Endothelial cell of umbilical vein (primary cell): Measurements from ENCODE around the gene LRG1. TPM values are rescaled to one million over a fixed set of nuclear protein-coding genes. Genes with fewer than 3 reads are reported as not detected.

Source experiments
- BruUV-seq: library from RNA; stranded (reverse); fragments of 400-500 nt; replicated peaks from 2 replicates; lab custom pipeline; 2021; lab: Mats Ljungman, UMichigan
- CTCF ChIA-PET: fragments of 300-600, 350-600 bp; sonication (Branson Sonifier 250); formaldehyde crosslinking; loops from one replicate; lab custom pipeline; 2021; ENCODE audit warnings: antibody characterized with exemption, inconsistent platforms; lab: Charles Lee
- POLR2A ChIA-PET: fragments of 300-600, 350-600 bp; sonication (Branson Sonifier 250); formaldehyde crosslinking; loops from one replicate; lab custom pipeline; 2021; ENCODE audit warnings: antibody characterized with exemption, inconsistent platforms; lab: Charles Lee
- DNase-seq: peaks from one replicate; pipeline ENCODE4 v3.0.0-alpha.2; 2011; ENCODE audit warnings: low read depth, low spot score
- FAIRE-seq: peaks from 2 replicates; lab custom pipeline; 2011; peaks lifted over from hg19 to GRCh38; lab: Jason Lieb, UNC
- H2AFZ ChIP-seq: 2 replicates; pipeline ENCODE4 v1.6.0; 2012; ENCODE audit warnings: low read depth, low read length, control low read depth, inconsistent platforms
- H3K27ac ChIP-seq: 2 replicates; pipeline ENCODE4 v1.5.1; 2011; ENCODE audit warnings: low read depth, mild to moderate bottlenecking, control low read depth, low read length, moderate library complexity; ENCODE audit not compliant: insufficient read depth
- H3K27me3 ChIP-seq, 2 experiments: 2 replicates each; pipeline versions ENCODE4 v1.6.0 to v1.6.1; 2011; ENCODE audit warnings: low read length in 2 of 2, mixed read lengths in 1 of 2; ENCODE audit not compliant: control insufficient read depth in 2 of 2, insufficient read depth in 2 of 2
- H3K36me3 ChIP-seq, 2 experiments: 2 replicates in 1 of 2; 3 replicates in 1 of 2; pipeline ENCODE4 v1.5.1; 2011; ENCODE audit warnings: low read length in 2 of 2, mild to moderate bottlenecking in 1 of 2, moderate library complexity in 1 of 2; ENCODE audit not compliant: control insufficient read depth in 2 of 2, insufficient read depth in 2 of 2; ENCODE audit errors: extremely low read depth in 1 of 2
- H3K4me1 ChIP-seq: 3 replicates; pipeline ENCODE4 v1.5.1; 2011; ENCODE audit warnings: mild to moderate bottlenecking, low read length; ENCODE audit not compliant: control insufficient read depth, insufficient read depth; ENCODE audit errors: extremely low read depth
- H3K4me2 ChIP-seq: 2 replicates; pipeline ENCODE4 v1.6.1; 2011; ENCODE audit warnings: low read length, control low read depth, mixed read lengths; ENCODE audit not compliant: insufficient read depth
- H3K4me3 ChIP-seq, 3 experiments: fragments of 200-600 bp in 1 of 3; sonication (generic), shearing (Covaris generic) in 1 of 3; replicated peaks in 1 of 3; 2 replicates each; pipeline ENCODE4 v1.5.1; 2011 to 2016; ENCODE audit warnings: control low read depth in 3 of 3, low read length in 3 of 3, mild to moderate bottlenecking in 2 of 3, inconsistent platforms in 1 of 3, low read depth in 1 of 3, moderate library complexity in 1 of 3; ENCODE audit not compliant: insufficient read depth in 1 of 3
- H3K79me2 ChIP-seq: 2 replicates; pipeline ENCODE4 v1.6.0; 2012; ENCODE audit warnings: low read length, inconsistent platforms; ENCODE audit not compliant: control insufficient read depth, insufficient read depth
- H3K9ac ChIP-seq: replicated peaks from 2 replicates; pipeline ENCODE3; 2011; ENCODE audit warnings: low read length, control low read depth; ENCODE audit not compliant: insufficient read depth; ENCODE audit errors: extremely low read depth
- H3K9me1 ChIP-seq: replicated peaks from 3 replicates; pipeline ENCODE4 v1.6.0; 2011; ENCODE audit warnings: mild to moderate bottlenecking, low read length; ENCODE audit not compliant: control insufficient read depth, insufficient read depth; ENCODE audit errors: extremely low read depth
- H3K9me3 ChIP-seq: replicated peaks from 2 replicates; pipeline ENCODE4 v1.5.1; 2012; ENCODE audit warnings: low read length, inconsistent platforms; ENCODE audit not compliant: control insufficient read depth, insufficient read depth
- H4K20me1 ChIP-seq: replicated peaks from 2 replicates; pipeline ENCODE3; 2011; ENCODE audit warnings: mild to moderate bottlenecking, low read length; ENCODE audit not compliant: control insufficient read depth, insufficient read depth; ENCODE audit errors: extremely low read depth
- CTCF ChIP-seq, 2 donors: IDR thresholded peaks; 1 replicate in 1 of 2; 2 replicates in 1 of 2; pipeline ENCODE4 v1.5.1; 2011; ENCODE audit warnings: low read length in 2 of 2, mild to moderate bottlenecking in 2 of 2, moderate library complexity in 2 of 2, control low read depth in 1 of 2, inconsistent platforms in 1 of 2, low read depth in 1 of 2; ENCODE audit not compliant: insufficient read depth in 1 of 2; ENCODE audit errors: extremely low read depth in 1 of 2
- EZH2 ChIP-seq: IDR thresholded peaks from 2 replicates; pipeline ENCODE4 v1.6.1; 2012; ENCODE audit warnings: borderline replicate concordance, low read depth, mild to moderate bottlenecking, moderate library complexity, low read length, inconsistent platforms; ENCODE audit not compliant: severe bottlenecking
- FOS ChIP-seq: IDR thresholded peaks from 2 replicates; pipeline ENCODE4 v1.6.1; 2011; ENCODE audit warnings: mild to moderate bottlenecking, low read length, moderate library complexity, borderline replicate concordance; ENCODE audit not compliant: insufficient read depth
- GATA2 ChIP-seq: IDR thresholded peaks from 2 replicates; pipeline ENCODE4 v1.7.0; 2011; ENCODE audit warnings: low read depth, mild to moderate bottlenecking, moderate library complexity, mixed read lengths, low read length; ENCODE audit not compliant: insufficient read length, insufficient read depth
- JUN ChIP-seq: IDR thresholded peaks from 2 replicates; pipeline ENCODE4 v1.6.1; 2011; ENCODE audit warnings: borderline replicate concordance, low read depth; ENCODE audit not compliant: insufficient read length, insufficient read depth
- MAX ChIP-seq: IDR thresholded peaks from 2 replicates; pipeline ENCODE4 v1.6.1; 2011; ENCODE audit not compliant: insufficient read depth, insufficient read length
- MYC ChIP-seq: IDR thresholded peaks from one replicate; pipeline ENCODE4 v1.6.1; 2011; ENCODE audit warnings: mild to moderate bottlenecking, low read depth, low read length
- POLR2A ChIP-seq: IDR thresholded peaks from 2 replicates; pipeline ENCODE4 v1.6.1; 2012; ENCODE audit warnings: low read depth, mild to moderate bottlenecking, control low read depth, low read length
- POLR2AphosphoS5 ChIP-seq: IDR thresholded peaks from 2 replicates; pipeline ENCODE4 v1.6.1; 2012; ENCODE audit warnings: low read depth, mild to moderate bottlenecking, control low read depth, low read length, moderate library complexity; ENCODE audit not compliant: insufficient read depth
- dilution Hi-C: fragments of 300-500 bp; cut with MboI; formaldehyde crosslinking; loops from one replicate; pipeline ENCODE4 v1.15.0; 2019; ENCODE audit warnings: low sequenced_read_pairs; ENCODE audit not compliant: extremely low pct_ligation_motif_present
- intact Hi-C: fragments of 100-400 bp; cut with micrococcal nuclease; formaldehyde crosslinking; loops from one replicate; pipeline ENCODE4 v1.10.0; 2022
- polyA plus RNA-seq, 4 experiments: library from polyadenylated mRNA; depleted of rRNA in 3 of 4; stranded (reverse) in 3 of 4; unstranded in 1 of 4; fragments of >200 nt; gene quantifications; 2 replicates each; pipeline versions ENCODE4 v1.2.1 to v1.2.3, GENCODE V29; 2011 to 2012; ENCODE audit warnings: missing spikeins in 1 of 4
- total RNA-seq: library from RNA; stranded (reverse); gene quantifications from 2 replicates; pipeline ENCODE4 v1.2.3, GENCODE V29; 2021

Gene LRG1
- total and polyA plus RNA-seq, 2 donors (not counting 3 experiments of a cell fraction or from before 2014, with no cell fraction given), result 0.21 to 0.31 TPM

- H3K79me2 ChIP-seq, result no peaks in the 10 kb centered on the region
- H3K4me2 ChIP-seq, result no peak overlapping the region
- H3K9me3 ChIP-seq, result no peaks in the 10 kb centered on the region
- no peaks in the 10 kb centered on the region for H4K20me1 ChIP-seq
- no peak for DNase-seq
- H2AFZ ChIP-seq, result no peak overlapping the region
- no peak overlapping the region for H3K4me3 ChIP-seq
- dilution Hi-C loops (no loop called here), intact Hi-C loops (no loop called here)
- no peak for TF ChIP-seq CTCF (IDR thresholded peaks at IDR 0.05; ENCODE audit: extremely low read depth in 1 of 2, insufficient read depth in 1 of 2, low read depth in 1 of 2, low read length in 2 of 2)
- no peak for TF ChIP-seq GATA2
- TF ChIP-seq EZH2, result no peak
- TF ChIP-seq FOS, result no peak
- TF ChIP-seq MAX, result no peak
- TF ChIP-seq POLR2AphosphoS5, result no peak
- TF ChIP-seq MYC, result no peak
- no peak for TF ChIP-seq JUN
- TF ChIP-seq POLR2A, result no peak
- H3K36me3 ChIP-seq, result no peaks in the 10 kb centered on the region
- no peaks in the 10 kb centered on the region for H3K4me1 ChIP-seq
- no peaks in the 10 kb centered on the region for H3K9me1 ChIP-seq
- H3K27me3 ChIP-seq, result no peaks in the 10 kb centered on the region
- BruUV-seq, result no TSS peak
- H3K9ac ChIP-seq, result no peak overlapping the region
- ChIA-PET CTCF (interaction anchor here (0.7 to 2.8 kb wide), 4 partner anchors 10 to 120 kb away, joined by 3 to 17 read pairs (median 5); no protein-coding TSS in a partner anchor), POLR2A (no interaction called here)
- H3K27ac ChIP-seq, result no peak overlapping the region
- no peak for FAIRE-seq
These were observed 23.5 kb downstream of the LRG1 start for GRCh38 chr19:4516199-4516938.
